ENCODE results near the gene PROSER2. TPM values are rescaled to one million over a fixed set of nuclear protein-coding genes. Genes with fewer than 3 reads are reported as not detected.

Gene PROSER2
- total and polyA plus RNA-seq, 4 donors, result 1.4 to 8.0 (median 4.3) TPM

DNA sequence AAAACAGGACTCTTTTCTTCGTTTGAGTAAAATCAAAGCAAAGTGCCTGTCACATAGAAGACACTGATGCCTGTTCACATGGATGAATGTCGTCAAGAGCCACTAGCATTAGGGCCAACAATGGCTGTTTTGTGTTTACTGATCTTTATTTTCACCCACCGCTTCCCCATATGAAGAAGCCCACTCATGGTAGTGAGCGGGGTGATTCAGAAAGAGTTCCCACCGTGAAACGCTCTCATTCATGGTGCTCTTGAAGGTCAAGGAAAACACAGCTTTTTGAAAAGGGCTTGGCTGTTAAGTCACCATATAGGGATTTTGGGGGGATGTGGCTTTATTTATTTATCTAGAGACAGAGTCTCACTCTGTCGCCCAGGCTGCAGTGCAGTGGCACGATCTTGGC, 12.5 kb downstream of the PROSER2 start:
- WGBS, 2 donors, result 94% methylated on average over 8 of the region's 8 CpGs
- no peaks in the 10 kb centered on the region for H3K27me3 ChIP-seq (ENCODE audit: control insufficient read depth in 1 of 2, insufficient read depth in 2 of 2, low read length in 1 of 2)

DNA sequence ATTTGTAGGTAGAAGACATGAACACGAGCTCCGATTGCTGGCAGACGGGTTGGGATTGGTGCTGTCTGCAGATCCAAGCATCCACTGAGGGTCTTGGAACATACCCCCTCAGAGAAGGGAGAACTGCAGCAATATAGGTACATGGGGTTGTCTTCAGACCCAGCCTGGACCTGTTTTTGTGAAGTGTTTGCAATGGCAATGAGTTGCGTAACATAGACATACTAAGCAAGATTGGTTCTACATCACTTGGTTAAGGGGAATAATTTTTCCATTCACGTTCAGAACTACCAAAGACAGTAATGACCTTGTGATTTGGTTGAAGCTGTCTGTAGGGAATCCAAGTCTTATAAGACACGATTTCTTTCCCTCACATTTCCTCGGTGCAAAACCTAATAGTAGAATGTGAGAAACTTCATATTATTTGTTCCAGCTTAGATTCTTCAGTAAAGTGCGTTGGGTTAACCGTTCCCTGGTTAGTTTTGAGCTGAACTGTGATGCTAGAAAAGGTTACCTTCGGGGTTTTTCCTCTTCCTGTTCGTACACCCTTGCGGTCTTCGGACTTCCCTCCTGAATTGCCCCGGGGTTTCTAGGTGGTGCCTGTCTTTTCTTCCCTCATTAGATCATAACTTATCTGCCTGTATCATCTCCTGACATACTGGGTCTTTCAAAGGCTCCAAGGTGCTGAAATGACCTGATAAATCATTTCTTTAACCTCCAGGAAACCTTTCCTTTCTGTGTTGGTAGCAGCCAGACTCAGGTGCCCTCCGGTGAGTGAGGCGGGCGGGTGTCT, 14.4 kb downstream of the PROSER2 start:
- 91 to 93% methylated on average over 17 of the region's 17 CpGs for WGBS, 2 donors
- Histone ChIP-seq H3K27me3 (ENCODE audit: control insufficient read depth in 1 of 2, insufficient read depth in 2 of 2, low read length in 1 of 2) (no peaks in the 10 kb centered on the region), H3K4me1 (ENCODE audit: control insufficient read depth in 1 of 2, insufficient read depth in 2 of 2, low read length in 2 of 2) (no peaks in the 10 kb centered on the region), H3K27ac (ENCODE audit: low read depth in 1 of 2, low read length in 2 of 2) (no peak overlapping the region), H3K36me3 (ENCODE audit: control insufficient read depth in 1 of 2, insufficient read depth in 2 of 2, low read length in 1 of 2) (no peaks in the 10 kb centered on the region), H3K9me3 (ENCODE audit: control insufficient read depth, low read length) (no peaks in the 10 kb centered on the region), H3K4me3 (ENCODE audit: low read length in 2 of 2) (no peak overlapping the region)
- DNase-seq (no peak), ATAC-seq (ENCODE audit: low FRiP score) (no peak)
- intact Hi-C loops (cut with DNase I), result no loop called here

More for the DNA sequence above, 12.5 kb downstream of the PROSER2 start:
- no peaks in the 10 kb centered on the region for H3K4me1 ChIP-seq (ENCODE audit: control insufficient read depth in 1 of 2, insufficient read depth in 2 of 2, low read length in 2 of 2)
- H3K36me3 ChIP-seq (ENCODE audit: control insufficient read depth in 1 of 2, insufficient read depth in 2 of 2, low read length in 1 of 2), result no peaks in the 10 kb centered on the region
- intact Hi-C loops (cut with DNase I), result no loop called here
- H3K9me3 ChIP-seq (ENCODE audit: control insufficient read depth, low read length), result no peaks in the 10 kb centered on the region
- ATAC-seq (ENCODE audit: low FRiP score) (no peak), DNase-seq (no peak)
- no peak overlapping the region for H3K27ac ChIP-seq (ENCODE audit: low read depth in 1 of 2, low read length in 2 of 2)
- no peak overlapping the region for H3K4me3 ChIP-seq (ENCODE audit: low read length in 2 of 2)

DNA sequence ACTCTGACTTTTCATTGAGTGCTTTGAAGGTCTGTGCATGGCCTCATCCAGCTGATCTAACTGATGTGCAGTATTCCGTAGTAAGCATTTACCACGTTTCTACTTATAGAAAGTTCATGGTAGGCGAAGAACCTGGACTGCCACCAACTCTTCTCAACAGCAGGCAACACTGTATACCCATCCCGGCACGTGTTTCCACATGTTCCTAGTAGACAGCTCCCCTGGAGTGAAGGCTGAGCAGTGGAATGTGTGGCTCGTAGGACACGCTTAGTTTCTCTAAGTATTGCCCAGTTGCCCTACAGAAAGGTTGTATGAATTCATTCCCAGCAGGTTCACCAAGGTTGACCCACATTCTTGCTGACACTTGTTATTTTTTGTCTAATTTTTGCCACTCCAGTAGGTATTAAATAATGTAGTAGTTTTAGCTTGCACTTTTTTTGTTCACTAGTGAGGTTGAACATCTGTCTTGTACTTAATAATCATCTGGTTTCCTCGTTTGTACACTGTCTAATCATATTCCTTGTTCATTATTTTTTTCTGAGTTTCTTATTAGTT, 15.2 kb downstream of the PROSER2 start:
- no peaks in the 10 kb centered on the region for H3K27me3 ChIP-seq (ENCODE audit: control insufficient read depth in 1 of 2, insufficient read depth in 2 of 2, low read length in 1 of 2)
- H3K9me3 ChIP-seq (ENCODE audit: control insufficient read depth, low read length), result no peaks in the 10 kb centered on the region
- DNase-seq, result no peak
- ATAC-seq (ENCODE audit: low FRiP score), result no peak
- H3K4me3 ChIP-seq (ENCODE audit: low read length in 2 of 2), result no peak overlapping the region
- no peaks in the 10 kb centered on the region for H3K36me3 ChIP-seq (ENCODE audit: control insufficient read depth in 1 of 2, insufficient read depth in 2 of 2, low read length in 1 of 2)
- H3K27ac ChIP-seq (ENCODE audit: low read depth in 1 of 2, low read length in 2 of 2), result no peak overlapping the region
- H3K4me1 ChIP-seq (ENCODE audit: control insufficient read depth in 1 of 2, insufficient read depth in 2 of 2, low read length in 2 of 2), result no peaks in the 10 kb centered on the region
- intact Hi-C loops (cut with DNase I), result no loop called here
- 88 to 90% methylated on average over 8 of the region's 8 CpGs for WGBS, 2 donors

DNA sequence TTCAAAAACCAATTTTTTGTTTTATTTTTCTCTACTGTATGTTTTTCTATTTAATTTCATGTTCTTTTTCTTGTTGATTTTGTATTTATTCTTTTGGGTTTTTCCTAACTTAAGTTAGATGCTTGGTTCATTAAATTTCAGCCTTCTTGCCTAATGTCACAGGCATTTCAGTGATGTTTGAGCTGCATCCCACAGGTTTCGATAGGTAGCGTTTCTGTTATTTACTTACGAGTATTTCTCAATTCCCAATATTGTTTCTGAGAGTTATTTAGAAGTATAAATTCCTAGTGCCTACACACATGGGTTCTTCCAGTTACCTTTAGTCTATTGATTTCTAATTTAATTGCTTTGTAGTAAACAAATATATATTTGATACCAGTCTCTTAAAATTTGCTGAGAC, 18.2 kb downstream of the PROSER2 start:
- Histone ChIP-seq H3K27me3 (ENCODE audit: control insufficient read depth in 1 of 2, insufficient read depth in 2 of 2, low read length in 1 of 2) (no peaks in the 10 kb centered on the region), H3K27ac (ENCODE audit: low read depth in 1 of 2, low read length in 2 of 2) (no peak overlapping the region), H3K9me3 (ENCODE audit: control insufficient read depth, low read length) (no peaks in the 10 kb centered on the region), H3K4me3 (ENCODE audit: low read length in 2 of 2) (no peak overlapping the region), H3K4me1 (ENCODE audit: control insufficient read depth in 1 of 2, insufficient read depth in 2 of 2, low read length in 2 of 2) (no peaks in the 10 kb centered on the region), H3K36me3 (ENCODE audit: control insufficient read depth in 1 of 2, insufficient read depth in 2 of 2, low read length in 1 of 2) (no peaks in the 10 kb centered on the region)
- ATAC-seq (ENCODE audit: low FRiP score), result no peak
- intact Hi-C loops (cut with DNase I), result no loop called here
- 94 to 96% methylated on average over 3 of the region's 3 CpGs for WGBS, 2 donors
- no peak for DNase-seq

DNA sequence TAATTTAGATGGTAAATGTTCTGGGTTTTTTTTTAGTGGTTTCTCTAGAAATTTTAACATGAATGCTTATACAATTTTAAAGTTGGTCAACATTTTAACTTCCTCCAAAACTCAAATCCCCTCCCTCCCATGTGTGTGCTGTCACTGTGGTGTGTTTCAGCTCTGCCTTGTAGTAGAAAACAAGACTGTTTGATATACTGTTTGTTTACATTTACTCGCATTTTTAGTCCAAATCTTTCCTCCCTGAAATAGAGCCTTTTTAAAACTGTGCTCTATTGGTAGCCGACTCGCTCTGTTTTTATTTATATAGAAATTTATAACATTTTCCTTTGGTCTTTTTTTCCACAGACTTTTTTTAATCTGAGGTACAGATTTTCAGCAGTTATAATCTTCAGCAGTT, 19.3 kb downstream of the PROSER2 start:
- Histone ChIP-seq H3K36me3 (ENCODE audit: control insufficient read depth in 1 of 2, insufficient read depth in 2 of 2, low read length in 1 of 2) (no peaks in the 10 kb centered on the region), H3K9me3 (ENCODE audit: control insufficient read depth, low read length) (no peaks in the 10 kb centered on the region), H3K27me3 (ENCODE audit: control insufficient read depth in 1 of 2, insufficient read depth in 2 of 2, low read length in 1 of 2) (no peaks in the 10 kb centered on the region), H3K27ac (ENCODE audit: low read depth in 1 of 2, low read length in 2 of 2) (no peak overlapping the region), H3K4me3 (ENCODE audit: low read length in 2 of 2) (no peak overlapping the region), H3K4me1 (ENCODE audit: control insufficient read depth in 1 of 2, insufficient read depth in 2 of 2, low read length in 2 of 2) (no peaks in the 10 kb centered on the region)
- WGBS, 2 donors, result 75 to 90% methylated on average over 3 of the region's 3 CpGs
- DNase-seq (no peak), ATAC-seq (ENCODE audit: low FRiP score) (no peak)
- intact Hi-C loops (cut with DNase I), result no loop called here

DNA sequence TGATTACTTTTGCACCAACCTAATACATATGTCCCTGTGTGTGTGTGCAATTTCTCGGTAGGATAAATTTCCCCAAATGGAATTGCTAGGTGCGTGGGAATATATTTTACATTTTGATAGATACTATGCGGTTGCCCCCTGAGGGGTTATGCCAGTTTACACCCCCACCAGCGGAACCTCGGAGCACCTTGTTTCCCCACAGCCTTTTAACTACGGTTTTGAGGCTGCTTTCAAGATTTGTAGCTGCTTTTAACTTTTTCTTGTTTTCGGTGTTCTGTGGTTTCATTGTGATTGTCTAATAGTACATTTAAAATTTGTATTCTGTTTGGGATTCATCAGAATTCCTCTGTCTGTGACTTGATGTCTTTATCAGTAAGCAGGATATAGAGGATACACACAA, 22.0 kb downstream of the PROSER2 start:
- H3K27ac ChIP-seq (ENCODE audit: low read depth in 1 of 2, low read length in 2 of 2), result no peak overlapping the region
- no peak for ATAC-seq (ENCODE audit: low FRiP score)
- 89 to 94% methylated on average over 7 of the region's 7 CpGs for WGBS, 2 donors
- no peaks in the 10 kb centered on the region for H3K9me3 ChIP-seq (ENCODE audit: control insufficient read depth, low read length)
- H3K36me3 ChIP-seq (ENCODE audit: control insufficient read depth in 1 of 2, insufficient read depth in 2 of 2, low read length in 1 of 2), result peaks cover 0 to 2% of the 10 kb centered on the region in 2 donors
- H3K4me1 ChIP-seq (ENCODE audit: control insufficient read depth in 1 of 2, insufficient read depth in 2 of 2, low read length in 2 of 2), result no peaks in the 10 kb centered on the region
- H3K27me3 ChIP-seq (ENCODE audit: control insufficient read depth in 1 of 2, insufficient read depth in 2 of 2, low read length in 1 of 2), result no peaks in the 10 kb centered on the region
- DNase-seq, result no peak
- intact Hi-C loops (cut with DNase I), result no loop called here
- H3K4me3 ChIP-seq (ENCODE audit: low read length in 2 of 2), result no peak overlapping the region

DNA sequence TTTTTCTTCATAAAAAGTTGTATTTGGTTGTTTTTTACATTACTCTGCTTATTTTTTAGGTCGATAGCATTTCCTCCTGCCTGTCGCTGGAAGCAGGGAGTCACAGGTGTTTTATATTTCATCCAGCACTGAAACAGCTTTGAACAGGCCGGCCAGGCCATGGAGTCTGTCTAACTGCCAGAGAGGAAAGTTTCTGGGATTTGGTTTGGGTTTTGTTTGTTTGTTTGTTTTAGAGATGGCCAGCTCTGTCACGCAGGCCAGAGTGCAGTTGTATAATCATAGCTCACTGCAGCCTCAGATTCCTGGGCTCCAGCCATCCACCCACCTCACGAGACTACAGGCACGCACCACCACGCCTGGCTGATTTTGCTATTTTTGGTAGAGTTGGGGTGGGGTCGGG, 23.4 kb downstream of the PROSER2 start:
- DNase-seq (no peak), ATAC-seq (ENCODE audit: low FRiP score) (no peak)
- Histone ChIP-seq H3K27me3 (ENCODE audit: control insufficient read depth in 1 of 2, insufficient read depth in 2 of 2, low read length in 1 of 2) (no peaks in the 10 kb centered on the region), H3K4me3 (ENCODE audit: low read length in 2 of 2) (no peak overlapping the region), H3K4me1 (ENCODE audit: control insufficient read depth in 1 of 2, insufficient read depth in 2 of 2, low read length in 2 of 2) (no peaks in the 10 kb centered on the region), H3K27ac (ENCODE audit: low read depth in 1 of 2, low read length in 2 of 2) (no peak overlapping the region), H3K36me3 (ENCODE audit: control insufficient read depth in 1 of 2, insufficient read depth in 2 of 2, low read length in 1 of 2) (peaks cover 0 to 2% of the 10 kb centered on the region in 2 donors), H3K9me3 (ENCODE audit: control insufficient read depth, low read length) (no peaks in the 10 kb centered on the region)
- 85 to 88% methylated on average over 8 of the region's 8 CpGs for WGBS, 2 donors
- intact Hi-C loops (cut with DNase I), result no loop called here

DNA sequence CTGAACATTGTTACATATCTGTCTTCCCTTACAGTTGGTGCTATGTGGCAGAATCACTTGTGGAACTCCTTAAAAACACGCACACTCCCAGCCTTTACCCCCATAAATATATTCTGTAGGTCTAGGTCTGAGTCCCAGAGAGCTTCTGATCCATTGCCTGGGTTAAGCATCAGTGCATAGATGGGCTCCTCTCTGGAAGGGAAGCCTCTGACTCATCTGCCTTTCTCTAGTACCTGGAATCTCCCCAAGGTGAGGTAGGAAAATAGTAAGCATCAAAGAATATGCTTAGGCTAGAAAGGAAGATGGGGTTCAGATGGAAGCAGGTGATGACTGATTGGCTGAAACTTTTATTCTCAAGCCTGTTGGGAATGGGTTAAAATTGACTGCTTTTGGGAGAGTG, 26.1 kb downstream of the PROSER2 start:
- WGBS, 2 donors, result 96 to 99% methylated on average over 1 of the region's 1 CpG
- Histone ChIP-seq H3K4me3 (ENCODE audit: low read length in 2 of 2) (no peak overlapping the region), H3K4me1 (ENCODE audit: control insufficient read depth in 1 of 2, insufficient read depth in 2 of 2, low read length in 2 of 2) (no peaks in the 10 kb centered on the region), H3K27ac (ENCODE audit: low read depth in 1 of 2, low read length in 2 of 2) (no peak overlapping the region), H3K36me3 (ENCODE audit: control insufficient read depth in 1 of 2, insufficient read depth in 2 of 2, low read length in 1 of 2) (peaks cover 4 to 6% of the 10 kb centered on the region in 2 donors), H3K9me3 (ENCODE audit: control insufficient read depth, low read length) (no peaks in the 10 kb centered on the region), H3K27me3 (ENCODE audit: control insufficient read depth in 1 of 2, insufficient read depth in 2 of 2, low read length in 1 of 2) (no peaks in the 10 kb centered on the region)
- no peak for ATAC-seq (ENCODE audit: low FRiP score)
- intact Hi-C loops (cut with DNase I), result no loop called here
- DNase-seq, result no peak

DNA sequence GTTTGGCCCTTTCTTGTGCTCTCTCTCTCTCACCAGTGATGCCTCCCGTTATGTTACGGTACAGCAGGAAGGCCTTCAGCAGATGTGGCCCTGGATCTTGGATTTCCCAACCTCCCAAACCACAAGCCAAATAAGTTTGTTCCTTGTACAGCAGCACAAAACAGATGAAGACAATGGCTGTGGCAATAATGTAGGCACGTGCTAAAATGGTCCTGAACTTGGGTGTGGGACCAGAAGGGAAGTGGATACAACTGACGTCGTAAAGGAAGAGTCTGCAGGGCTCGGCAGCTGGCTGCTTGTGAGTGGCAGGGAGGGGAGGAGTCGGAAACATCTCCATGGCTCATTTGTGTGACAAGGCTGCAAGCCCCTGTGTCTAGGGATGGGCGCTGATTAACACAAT, 26.8 kb downstream of the PROSER2 start:
- 83 to 84% methylated on average over 8 of the region's 8 CpGs for WGBS, 2 donors
- DNase-seq, result no peak
- H3K27ac ChIP-seq (ENCODE audit: low read depth in 1 of 2, low read length in 2 of 2), result no peak overlapping the region
- H3K36me3 ChIP-seq (ENCODE audit: control insufficient read depth in 1 of 2, insufficient read depth in 2 of 2, low read length in 1 of 2), result peaks cover 6% of the 10 kb centered on the region in 2 donors
- no peaks in the 10 kb centered on the region for H3K9me3 ChIP-seq (ENCODE audit: control insufficient read depth, low read length)
- ATAC-seq (ENCODE audit: low FRiP score), result no peak
- no peak overlapping the region for H3K4me3 ChIP-seq (ENCODE audit: low read length in 2 of 2)
- intact Hi-C loops (cut with DNase I), result no loop called here
- no peaks in the 10 kb centered on the region for H3K4me1 ChIP-seq (ENCODE audit: control insufficient read depth in 1 of 2, insufficient read depth in 2 of 2, low read length in 2 of 2)
- H3K27me3 ChIP-seq (ENCODE audit: control insufficient read depth in 1 of 2, insufficient read depth in 2 of 2, low read length in 1 of 2), result no peaks in the 10 kb centered on the region
